ENCODE measurements around the gene HPN. TPM values are rescaled to one million over a fixed set of nuclear protein-coding genes. Genes with fewer than 3 reads are reported as not detected.

The HPN gene
- total and polyA plus RNA-seq, 2 donors (not counting 3 experiments of a cell fraction or from before 2014, with no cell fraction given), result 0.10 TPM; not detected in 1

GRCh38 chr19:35066121-35066520 is 24.6 kb downstream of the HPN start:
- ChIA-PET CTCF (interaction anchor here (0.9 to 2.7 kb wide), 17 partner anchors 8 to 429 kb away, joined by 3 to 52 read pairs (median 7); partner anchors contain the start of gene LGI4), POLR2A (no interaction called here)
- Histone ChIP-seq H4K20me1 (replicated peaks; ENCODE audit: control insufficient read depth, extremely low read depth, insufficient read depth, low read length) (no peaks in the 10 kb centered on the region), H3K4me3 (replicated peaks in 1 of 3; ENCODE audit: insufficient read depth in 1 of 3, low read depth in 1 of 3, low read length in 3 of 3) (no peak overlapping the region), H3K27ac (ENCODE audit: insufficient read depth, low read depth, low read length) (no peak overlapping the region), H3K79me2 (ENCODE audit: control insufficient read depth, insufficient read depth, low read length) (no peaks in the 10 kb centered on the region), H3K9me3 (replicated peaks; ENCODE audit: control insufficient read depth, insufficient read depth, low read length) (no peaks in the 10 kb centered on the region), H3K36me3 (ENCODE audit: control insufficient read depth in 2 of 2, extremely low read depth in 1 of 2, insufficient read depth in 2 of 2, low read length in 2 of 2) (no peaks in the 10 kb centered on the region), H2AFZ (ENCODE audit: low read depth, low read length) (no peak overlapping the region), H3K27me3 (ENCODE audit: control insufficient read depth in 2 of 2, insufficient read depth in 2 of 2, low read length in 2 of 2) (no peaks in the 10 kb centered on the region), H3K9ac (replicated peaks; ENCODE audit: extremely low read depth, insufficient read depth, low read length) (no peak overlapping the region), H3K4me1 (ENCODE audit: control insufficient read depth, extremely low read depth, insufficient read depth, low read length) (no peaks in the 10 kb centered on the region), H3K9me1 (replicated peaks; ENCODE audit: control insufficient read depth, extremely low read depth, insufficient read depth, low read length) (no peaks in the 10 kb centered on the region), H3K4me2 (ENCODE audit: insufficient read depth, low read length) (no peak overlapping the region)
- BruUV-seq (replicated peaks), result no TSS peak
- TF ChIP-seq MAX (IDR thresholded peaks at IDR 0.05; ENCODE audit: insufficient read depth, insufficient read length) (no peak), EZH2 (IDR thresholded peaks at IDR 0.05; ENCODE audit: borderline replicate concordance, low read depth, low read length, severe bottlenecking) (no peak), GATA2 (IDR thresholded peaks at IDR 0.05; ENCODE audit: insufficient read depth, insufficient read length, low read depth, low read length) (no peak), POLR2A (IDR thresholded peaks at IDR 0.05; ENCODE audit: low read depth, low read length) (no peak), JUN (IDR thresholded peaks at IDR 0.05; ENCODE audit: borderline replicate concordance, insufficient read depth, insufficient read length, low read depth) (no peak)
- intact Hi-C loops (cut with micrococcal nuclease) (no loop called here), dilution Hi-C loops (cut with MboI; ENCODE audit: extremely low pct_ligation_motif_present, low sequenced_read_pairs) (no loop called here)
- no peak for FAIRE-seq
- DNase-seq (ENCODE audit: low read depth, low spot score), result no peak

GRCh38 chr19:35066691-35067563 is 25.4 kb downstream of the HPN start:
- no peak overlapping the region for H3K9ac ChIP-seq (replicated peaks; ENCODE audit: extremely low read depth, insufficient read depth, low read length)
- no peaks in the 10 kb centered on the region for H3K36me3 ChIP-seq (ENCODE audit: control insufficient read depth in 2 of 2, extremely low read depth in 1 of 2, insufficient read depth in 2 of 2, low read length in 2 of 2)
- H3K27ac ChIP-seq (ENCODE audit: insufficient read depth, low read depth, low read length), result no peak overlapping the region
- peak; percentile 72 for DNase-seq (ENCODE audit: low read depth, low spot score)
- H4K20me1 ChIP-seq (replicated peaks; ENCODE audit: control insufficient read depth, extremely low read depth, insufficient read depth, low read length), result no peaks in the 10 kb centered on the region
- no peaks in the 10 kb centered on the region for H3K9me1 ChIP-seq (replicated peaks; ENCODE audit: control insufficient read depth, extremely low read depth, insufficient read depth, low read length)
- ChIA-PET CTCF (interaction anchor here (0.6 to 2.7 kb wide), 30 partner anchors 8 to 428 kb away, joined by 3 to 52 read pairs (median 5); partner anchors contain the start of genes FXYD5 and LGI4), POLR2A (no interaction called here)
- no peak overlapping the region for H3K4me2 ChIP-seq (ENCODE audit: insufficient read depth, low read length)
- no peaks in the 10 kb centered on the region for H3K27me3 ChIP-seq (ENCODE audit: control insufficient read depth in 2 of 2, insufficient read depth in 2 of 2, low read length in 2 of 2)
- intact Hi-C loops (cut with micrococcal nuclease) (loop anchor here (1.0 kb wide), 4 partner anchors 23 to 428 kb away; partner anchors contain the start of gene LGI4), dilution Hi-C loops (cut with MboI; ENCODE audit: extremely low pct_ligation_motif_present, low sequenced_read_pairs) (no loop called here)
- peak; percentile 78 for FAIRE-seq
- BruUV-seq (replicated peaks), result no TSS peak
- no peaks in the 10 kb centered on the region for H3K9me3 ChIP-seq (replicated peaks; ENCODE audit: control insufficient read depth, insufficient read depth, low read length)
- no peak overlapping the region for H3K4me3 ChIP-seq (replicated peaks in 1 of 3; ENCODE audit: insufficient read depth in 1 of 3, low read depth in 1 of 3, low read length in 3 of 3)
- no peaks in the 10 kb centered on the region for H3K4me1 ChIP-seq (ENCODE audit: control insufficient read depth, extremely low read depth, insufficient read depth, low read length)
- H3K79me2 ChIP-seq (ENCODE audit: control insufficient read depth, insufficient read depth, low read length), result no peaks in the 10 kb centered on the region
- TF ChIP-seq CTCF (IDR thresholded peaks at IDR 0.05; ENCODE audit: extremely low read depth in 1 of 2, insufficient read depth in 1 of 2, low read depth in 1 of 2, low read length in 2 of 2) (peak; percentile 89 to 90), GATA2 (IDR thresholded peaks at IDR 0.05; ENCODE audit: insufficient read depth, insufficient read length, low read depth, low read length) (no peak)
- H2AFZ ChIP-seq (ENCODE audit: low read depth, low read length), result no peak overlapping the region
